HG02938 (cell line): ENCODE results near the gene GINS1.
"Not testable (repeated sequence)": the region's sequence is repeated elsewhere in the genome, so short reads cannot be mapped to it uniquely, and the experiment has no call there.

ENCODE experiments used
- ATAC-seq: cut with Tn5 transposase; IDR thresholded peaks from one replicate; pipeline ENCODE4 v1.9.1; 2021; ENCODE audit warnings: mild to moderate bottlenecking, moderate library complexity; ENCODE audit not compliant: unreplicated experiment

The GINS1 gene

GRCh38 chr20:25389858-25390537 lies 17.5 kb upstream of the GINS1 start:
- peak; percentile 34 for ATAC-seq

- peak; percentile 79 for ATAC-seq
Measured at GRCh38 chr20:25390538-25391528, 16.6 kb upstream of the GINS1 start, which contains the start of gene ABHD12. Gene ABHD12, minus strand, starts transcription at chr20:25390835. Its CDS starts 132 bp downstream, at chr20:25390703.

- no peak for ATAC-seq
Measured at GRCh38 chr20:25394276-25394675, 13.2 kb upstream of the GINS1 start.

- ATAC-seq, result no peak
Measured at GRCh38 chr20:25394996-25395395, 12.5 kb upstream of the GINS1 start.

- no peak for ATAC-seq
Measured at GRCh38 chr20:25397096-25397495, 10.4 kb upstream of the GINS1 start.

- no peak for ATAC-seq
Measured at GRCh38 chr20:25397821-25398220, 9.7 kb upstream of the GINS1 start.

GRCh38 chr20:25398376-25399036 lies 9.0 kb upstream of the GINS1 start:
- ATAC-seq, result no peak

GRCh38 chr20:25399037-25399430 lies 8.4 kb upstream of the GINS1 start:
- ATAC-seq, result no peak

- ATAC-seq, result not testable (repeated sequence)
Measured at GRCh38 chr20:25400291-25400732, 7.2 kb upstream of the GINS1 start.

GRCh38 chr20:25402583-25402982 lies 4.9 kb upstream of the GINS1 start:
- ATAC-seq, result no peak

- ATAC-seq, result no peak
Measured at GRCh38 chr20:25408170-25408547, 686 bp downstream of the GINS1 start.

- ATAC-seq, result no peak
Measured at GRCh38 chr20:25408890-25409289, 1.4 kb downstream of the GINS1 start.

GRCh38 chr20:25418776-25419175 lies 11.3 kb downstream of the GINS1 start:
- ATAC-seq, result no peak

- ATAC-seq, result no peak
Measured at GRCh38 chr20:25421102-25421501, 13.6 kb downstream of the GINS1 start.

GRCh38 chr20:25422032-25422431 lies 14.6 kb downstream of the GINS1 start:
- ATAC-seq, result no peak

- no peak for ATAC-seq
Measured at GRCh38 chr20:25424536-25424935, 17.1 kb downstream of the GINS1 start.

- ATAC-seq, result no peak
Measured at GRCh38 chr20:25437153-25437581, 29.7 kb downstream of the GINS1 start.

GRCh38 chr20:25439328-25439727 lies 31.9 kb downstream of the GINS1 start:
- ATAC-seq, result no peak

- no peak for ATAC-seq
Measured at GRCh38 chr20:25444556-25444955, 37.1 kb downstream of the GINS1 start.

- no peak for ATAC-seq
Measured at GRCh38 chr20:25447671-25448070, 40.2 kb downstream of the GINS1 start.

- no peak for ATAC-seq
Measured at GRCh38 chr20:25452333-25452732, 44.9 kb downstream of the GINS1 start.
